Heart right ventricle (tissue), 16 donors: ENCODE data around the gene EMILIN1. TPM values are rescaled to one million over a fixed set of nuclear protein-coding genes. Genes with fewer than 3 reads are reported as not detected.

Experiments
- ATAC-seq, 8 donors: fragments of 200-7000 bp; cut with Tn5 transposase; one replicate each; pipeline ENCODE4 v1.9.1; 2020; ENCODE audit warnings: mild to moderate bottlenecking in 8 of 8, moderate library complexity in 8 of 8, moderate number of reproducible peaks in 1 of 8
- DNase-seq, 2 donors: peaks; one replicate each; pipeline ENCODE4 v3.0.0-alpha.2; 2020
- H3K27ac ChIP-seq, 10 donors: fragments of 200-600 bp; sonication (generic) in 2 of 10; one replicate each; pipeline versions ENCODE4 v1.5.0 to v1.8.0; 2020 to 2022; ENCODE audit warnings: mild to moderate bottlenecking in 3 of 10
- H3K27me3 ChIP-seq, 7 donors: fragments of 200-600 bp; one replicate each; pipeline ENCODE4 v1.8.0; 2021 to 2022; ENCODE audit warnings: mild to moderate bottlenecking in 2 of 7
- H3K36me3 ChIP-seq, 9 donors: fragments of 200-600 bp; sonication (generic) in 1 of 9; one replicate each; pipeline versions ENCODE4 v1.5.0 to v1.8.0; 2020 to 2022; ENCODE audit warnings: mild to moderate bottlenecking in 2 of 9
- H3K4me1 ChIP-seq, 9 donors: fragments of 200-600 bp; sonication (generic) in 1 of 9; one replicate each; pipeline versions ENCODE4 v1.5.0 to v1.8.0; 2020 to 2022; ENCODE audit warnings: mild to moderate bottlenecking in 4 of 9
- H3K4me3 ChIP-seq, 10 donors: fragments of 200-600 bp; sonication (generic) in 2 of 10; one replicate each; pipeline versions ENCODE4 v1.5.0 to v1.8.0; 2020 to 2022; ENCODE audit warnings: mild to moderate bottlenecking in 7 of 10, moderate library complexity in 2 of 10
- H3K9me3 ChIP-seq, 11 donors: fragments of 200-600 bp in 10 of 11; sonication (generic) in 2 of 11; one replicate each; pipeline versions ENCODE4 v1.5.0 to v1.8.0; 2013 to 2022; ENCODE audit warnings: mild to moderate bottlenecking in 2 of 11, control low read depth in 1 of 11, moderate library complexity in 1 of 11
- CTCF ChIP-seq, 9 donors: fragments of 200-600 bp; sonication (generic) in 2 of 9; IDR thresholded peaks; one replicate each; pipeline versions ENCODE4 v1.5.0 to v1.8.0; 2021 to 2022; ENCODE audit warnings: antibody characterized with exemption in 9 of 9, mild to moderate bottlenecking in 5 of 9, moderate library complexity in 1 of 9
- WGBS, 2 donors: extraction: QIAGEN DNeasy Blood & Tissue Kit; methylation state at CpG; one replicate each; pipeline ENCODE4 v1.1.7; 2013; ENCODE audit warnings: inconsistent platforms in 1 of 2; 5-methylcytosine and 5-hydroxymethylcytosine counted together
- intact Hi-C, 10 donors: fragments of 100-400 bp; cut with DNase I; formaldehyde crosslinking; loops; one replicate each; pipeline versions ENCODE4 v1.11.1 to v1.14.2; 2022
- polyA plus RNA-seq, 2 donors: library from polyadenylated mRNA; stranded (reverse); fragments of 200-250 nt; gene quantifications; one replicate each; pipeline ENCODE4 v1.2.3, GENCODE V29; 2013
- total RNA-seq, 10 donors: library from RNA; stranded (reverse); fragmentation: NEBNext Ultra II Directional in 3 of 10; extraction: Animal tissue kit (Norgen Biotek cat#: 25700) in 3 of 10; gene quantifications; one replicate each; pipeline versions ENCODE4 v1.2.1 to v1.2.4, GENCODE V29; 2021 to 2023
- donor health status: Arrhythmogenic right ventricular cardiomyopathy.
- donor health status: ischemic (EF 13 %, LVEDD 7.1; RV severe dilation, severe dysfunction).
- donor health status: healthy with polysubstance abuse.
- donor health status: DM: no; HTN: yes; CAD: no.
- donor health status: DM: no; HTN: no; CAD: no.
- donor health status: ischemic (EF 25% LVEDD 6.9; RV normal size, moderate dysfunction).
- donor health status: ischemic (EF 25% LVEDD 5.7; RV mildly dilated, moderate dysfunction).
- donor health status: healthy.
- donor health status: DM: yes; HTN: yes; CAD: no.
- donor health status: Ischemic cardiomyopathy.
- donor health status: ischemic (EF 35%, LVEDD 5.7; RV mildly dilated, moderate dysfunction).
- donor health status: nonischemic (EF 11% LVEDD 7.7; RV severe dilation, severe dysfunction).
- donor health status: DM: yes; HTN: yes; CAD: no.
- donor health status: PGD.
- donor health status: ischemic (EF 29% LVEDD 5.4; RV normal size, mild dysfunction).
- donor health status: nonischemic (EF 23%, LVEDD 6.1; RV moderate dilation, normal function).

The EMILIN1 gene
- total and polyA plus RNA-seq, 12 donors = 6.8 to 53.2 (median 15.3) TPM

DNA sequence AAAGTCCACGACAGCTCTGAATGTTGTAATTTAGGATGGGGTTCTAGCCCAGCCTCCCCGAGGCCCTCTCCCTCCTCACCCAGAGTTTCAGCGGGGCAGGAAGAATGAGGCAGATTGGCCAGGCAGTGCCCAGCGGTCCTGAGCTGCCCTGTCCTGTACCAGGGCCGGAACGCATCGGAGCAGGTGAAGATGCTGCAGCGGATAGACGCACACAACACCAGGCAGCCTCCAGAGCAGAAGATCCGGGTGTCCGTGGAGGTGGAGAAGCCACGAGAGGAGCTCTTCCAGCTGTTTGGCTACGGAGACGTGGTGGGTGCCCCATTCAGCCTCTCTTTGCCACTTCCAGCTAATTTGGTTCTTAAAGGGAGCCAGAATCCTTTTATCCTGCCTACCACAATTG is 18.9 kb downstream of the EMILIN1 start:
- Histone ChIP-seq H3K4me1 (peaks cover 0 to 14% (median 12%) of the 10 kb centered on the region in 9 donors), H3K36me3 (peaks cover 0 to 5% (median 0%) of the 10 kb centered on the region in 9 donors), H3K9me3 (no peaks in the 10 kb centered on the region), H3K27me3 (no peaks in the 10 kb centered on the region), H3K27ac (no peak overlapping the region), H3K4me3 (no peak overlapping the region)
- intact Hi-C loops = loop anchor here in 8 of 10 donors (5.0 to 10.0 kb wide), 7 partner anchors 35 to 207 kb away; partner anchors contain the start of genes TRIM54 (in 3 of the 8), UCN (in 2 of the 8) and PREB (in 1 of the 8)
- ATAC-seq = no peak
- no peak for DNase-seq
- 91% methylated on average over 14 of the region's 14 CpGs for WGBS, 2 donors
- TF ChIP-seq CTCF (IDR thresholded peaks at IDR 0.05) = no peak

DNA sequence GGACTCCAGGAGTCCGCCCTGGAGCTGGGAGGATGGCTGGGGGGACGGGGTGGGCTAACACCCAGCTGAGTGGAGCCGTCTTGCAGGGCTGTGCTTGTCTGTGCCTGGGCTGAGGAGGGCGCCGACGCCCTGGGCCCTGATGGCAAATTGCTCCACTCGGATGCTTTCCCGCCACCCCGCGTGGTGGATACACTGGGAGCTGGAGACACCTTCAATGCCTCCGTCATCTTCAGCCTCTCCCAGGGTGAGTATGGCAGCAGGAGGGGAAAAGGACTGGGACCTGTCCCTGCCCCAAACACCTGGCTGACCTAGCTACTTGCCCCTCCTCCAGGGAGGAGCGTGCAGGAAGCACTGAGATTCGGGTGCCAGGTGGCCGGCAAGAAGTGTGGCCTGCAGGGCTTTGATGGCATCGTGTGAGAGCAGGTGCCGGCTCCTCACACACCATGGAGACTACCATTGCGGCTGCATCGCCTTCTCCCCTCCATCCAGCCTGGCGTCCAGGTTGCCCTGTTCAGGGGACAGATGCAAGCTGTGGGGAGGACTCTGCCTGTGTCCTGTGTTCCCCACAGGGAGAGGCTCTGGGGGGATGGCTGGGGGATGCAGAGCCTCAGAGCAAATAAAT is 21.0 kb downstream of the EMILIN1 start:
- no peak for TF ChIP-seq CTCF (IDR thresholded peaks at IDR 0.05)
- H3K4me3 ChIP-seq = no peak overlapping the region
- peaks cover 0 to 7% (median 0%) of the 10 kb centered on the region in 7 donors for H3K27me3 ChIP-seq
- H3K27ac ChIP-seq = no peak overlapping the region
- H3K4me1 ChIP-seq = peaks cover 0 to 14% (median 12%) of the 10 kb centered on the region in 9 donors
- no peak for DNase-seq
- intact Hi-C loops = loop anchor here (2.0 to 10.0 kb wide), 10 partner anchors 33 to 205 kb away; partner anchors contain the start of genes TRIM54 (in 3 of the 10), UCN (in 2 of the 10) and PREB (in 1 of the 10)
- WGBS, 2 donors = 92 to 96% methylated on average over 19 of the region's 19 CpGs
- ATAC-seq = no peak
- peaks cover 0 to 5% (median 0%) of the 10 kb centered on the region in 9 donors for H3K36me3 ChIP-seq
- no peaks in the 10 kb centered on the region for H3K9me3 ChIP-seq

DNA sequence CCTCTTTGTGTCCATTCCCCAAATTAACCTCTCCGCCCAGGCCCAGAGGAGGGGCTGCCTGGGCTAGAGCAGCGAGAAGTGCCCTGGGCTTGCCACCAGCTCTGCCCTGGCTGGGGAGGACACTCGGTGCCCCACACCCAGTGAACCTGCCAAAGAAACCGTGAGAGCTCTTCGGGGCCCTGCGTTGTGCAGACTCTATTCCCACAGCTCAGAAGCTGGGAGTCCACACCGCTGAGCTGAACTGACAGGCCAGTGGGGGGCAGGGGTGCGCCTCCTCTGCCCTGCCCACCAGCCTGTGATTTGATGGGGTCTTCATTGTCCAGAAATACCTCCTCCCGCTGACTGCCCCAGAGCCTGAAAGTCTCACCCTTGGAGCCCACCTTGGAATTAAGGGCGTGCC is 21.6 kb downstream of the EMILIN1 start:
- no peak overlapping the region for H3K27ac ChIP-seq
- DNase-seq = no peak
- H3K36me3 ChIP-seq = peaks cover 0 to 5% (median 0%) of the 10 kb centered on the region in 9 donors
- no peak overlapping the region for H3K4me3 ChIP-seq
- no peak for ATAC-seq
- no peak for TF ChIP-seq CTCF (IDR thresholded peaks at IDR 0.05)
- WGBS, 2 donors = 89% methylated on average over 10 of the region's 10 CpGs
- H3K27me3 ChIP-seq = peaks cover 0 to 10% (median 0%) of the 10 kb centered on the region in 7 donors
- peaks cover 0 to 14% (median 12%) of the 10 kb centered on the region in 9 donors for H3K4me1 ChIP-seq
- H3K9me3 ChIP-seq = no peaks in the 10 kb centered on the region
- intact Hi-C loops = loop anchor here in 1 of 10 donors (10.0 kb wide), 1 partner anchor 195 kb away; no protein-coding TSS in a partner anchor

DNA sequence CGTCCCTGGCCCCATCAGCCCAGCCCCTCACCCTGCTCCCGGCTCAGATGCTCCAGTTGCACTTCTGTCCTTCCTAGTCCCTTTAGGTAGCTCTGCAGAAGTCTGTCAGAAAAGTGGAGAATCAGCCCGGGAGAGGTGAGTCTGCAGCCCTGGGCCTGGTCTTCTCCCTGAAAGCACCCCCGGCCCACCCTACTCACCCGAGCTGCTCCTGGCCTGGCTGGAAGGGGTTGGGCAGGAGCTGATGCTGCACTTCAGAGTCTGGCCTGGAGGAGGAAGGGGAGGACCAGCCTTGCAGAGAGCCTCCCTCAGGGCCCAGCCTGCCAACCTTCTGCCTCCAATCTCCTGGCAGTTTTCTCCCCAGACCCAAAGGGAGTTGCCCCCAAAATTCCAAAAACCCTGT is 23.9 kb downstream of the EMILIN1 start:
- Histone ChIP-seq H3K4me3 (no peak overlapping the region), H3K9me3 (no peaks in the 10 kb centered on the region), H3K27ac (no peak overlapping the region), H3K27me3 (peaks cover 0 to 20% (median 2%) of the 10 kb centered on the region in 7 donors), H3K36me3 (peaks cover 0 to 5% (median 0%) of the 10 kb centered on the region in 9 donors), H3K4me1 (no peaks in the 10 kb centered on the region)
- TF ChIP-seq CTCF (IDR thresholded peaks at IDR 0.05) = no peak
- 71 to 79% methylated on average over 5 of the region's 5 CpGs for WGBS, 2 donors
- ATAC-seq (no peak), DNase-seq (no peak)
- intact Hi-C loops = loop anchor here in 1 of 10 donors (10.0 kb wide), 1 partner anchor 192 kb away; no protein-coding TSS in a partner anchor
